GM21515 (cell line): ENCODE measurements around the gene AGAP1.

Experiments used
- ATAC-seq: cut with Tn5 transposase; IDR thresholded peaks from one replicate; pipeline ENCODE4 v1.9.1; 2021; ENCODE audit not compliant: unreplicated experiment

The AGAP1 gene

DNA sequence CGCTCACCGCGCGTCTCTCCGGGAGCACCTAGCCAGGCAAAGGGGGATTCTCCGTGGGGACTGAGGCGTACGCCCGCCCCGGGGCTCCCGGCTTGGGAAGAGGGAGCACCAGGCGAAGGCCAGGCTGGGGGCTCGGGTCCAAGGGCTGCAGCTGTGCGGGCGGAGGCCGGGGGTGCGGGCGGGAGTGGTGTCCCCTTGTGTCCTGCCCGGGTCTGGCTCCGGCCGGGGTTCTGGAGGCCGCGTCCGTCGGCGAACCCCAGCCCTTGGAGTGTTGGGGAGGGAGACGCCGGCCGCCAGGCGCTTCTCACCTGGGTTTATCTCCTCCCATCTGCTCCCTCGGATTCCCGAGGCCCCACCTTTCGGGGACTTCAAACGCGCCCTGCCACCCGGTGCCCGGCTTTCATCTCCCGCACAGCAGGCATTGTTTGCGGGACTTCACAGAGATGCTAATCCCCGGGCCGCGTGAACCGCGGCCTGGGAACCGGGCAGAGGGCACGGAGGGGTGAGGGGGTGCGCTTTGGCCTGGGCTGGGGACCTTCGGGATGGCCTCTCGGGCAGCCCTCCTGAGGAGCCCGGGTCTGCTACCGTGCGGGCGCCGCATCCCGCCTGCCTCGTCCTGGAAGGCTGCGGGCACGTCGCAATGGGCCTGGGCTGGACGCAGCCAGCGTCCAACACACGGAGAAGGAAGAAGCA, 679.3 kb downstream of the AGAP1 start:
- no peak for ATAC-seq

DNA sequence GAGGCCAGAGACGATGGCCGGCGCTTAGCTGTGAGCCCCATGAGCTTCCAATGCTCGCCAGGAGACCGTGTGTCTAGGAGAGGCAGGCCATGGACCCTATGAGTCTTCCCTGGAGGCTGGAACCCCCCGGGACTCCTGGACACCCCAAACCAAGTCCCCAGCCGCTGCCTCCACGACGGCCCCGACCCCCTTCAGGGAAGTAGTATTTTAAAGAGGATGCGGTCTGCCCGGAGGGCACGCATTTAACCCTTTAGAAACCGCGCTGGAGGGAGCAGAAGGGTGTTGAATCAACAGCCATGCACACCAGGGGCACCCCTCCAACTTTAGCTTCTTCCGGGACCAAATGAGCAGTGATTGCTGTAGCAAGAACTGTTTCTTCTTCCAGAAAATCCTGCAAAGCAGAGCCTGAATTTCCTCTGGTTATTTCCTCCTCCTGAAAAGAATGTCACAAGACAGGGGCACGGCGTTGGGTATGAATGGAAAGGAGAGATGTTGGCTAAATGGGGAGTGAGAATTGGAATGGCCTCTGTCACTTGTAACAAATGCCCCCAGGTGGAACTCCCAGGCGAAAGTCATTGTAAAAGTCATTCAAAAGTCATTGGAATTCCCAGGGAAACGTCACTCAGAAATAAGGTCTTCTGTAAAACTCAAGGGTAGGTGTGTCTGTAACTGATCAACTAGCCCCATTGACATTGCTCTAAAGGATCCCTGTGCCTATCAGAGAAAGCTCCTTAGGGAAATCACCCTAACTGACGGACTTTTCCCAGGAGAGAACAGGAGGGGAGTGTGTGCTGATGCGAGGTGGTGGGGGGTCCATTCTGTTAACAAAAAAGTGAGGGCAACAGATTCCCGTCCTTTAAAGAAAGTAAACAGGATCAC, 680.1 kb downstream of the AGAP1 start:
- no peak for ATAC-seq

DNA sequence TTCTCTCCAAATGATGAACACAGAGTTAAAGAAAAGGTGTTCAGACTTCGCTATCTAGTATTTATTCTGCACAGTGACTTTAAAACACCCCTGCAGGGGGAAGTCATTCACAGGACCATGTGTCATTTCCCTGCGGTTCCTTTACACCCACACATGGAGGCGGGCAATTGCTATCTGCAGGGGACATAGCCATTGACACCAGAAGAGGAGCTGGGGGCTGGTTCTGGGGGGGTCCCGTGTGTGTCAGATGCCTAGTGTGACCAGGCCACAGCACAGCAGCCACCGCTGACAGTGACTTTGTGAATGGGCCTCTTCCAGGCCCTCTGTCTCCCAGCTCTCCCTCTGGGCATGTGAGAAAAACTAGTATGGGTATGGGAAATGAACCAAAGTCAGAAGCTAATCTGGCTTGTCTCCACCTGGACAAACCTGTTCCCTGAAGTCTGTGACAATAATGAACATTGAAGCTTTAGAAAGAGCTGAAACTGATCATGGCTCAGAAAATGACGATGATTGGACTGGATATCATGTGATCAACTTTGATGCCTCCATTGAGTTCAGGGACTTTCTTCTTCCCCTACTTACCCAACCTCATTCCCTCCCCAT, 681.8 kb downstream of the AGAP1 start:
- no peak for ATAC-seq

DNA sequence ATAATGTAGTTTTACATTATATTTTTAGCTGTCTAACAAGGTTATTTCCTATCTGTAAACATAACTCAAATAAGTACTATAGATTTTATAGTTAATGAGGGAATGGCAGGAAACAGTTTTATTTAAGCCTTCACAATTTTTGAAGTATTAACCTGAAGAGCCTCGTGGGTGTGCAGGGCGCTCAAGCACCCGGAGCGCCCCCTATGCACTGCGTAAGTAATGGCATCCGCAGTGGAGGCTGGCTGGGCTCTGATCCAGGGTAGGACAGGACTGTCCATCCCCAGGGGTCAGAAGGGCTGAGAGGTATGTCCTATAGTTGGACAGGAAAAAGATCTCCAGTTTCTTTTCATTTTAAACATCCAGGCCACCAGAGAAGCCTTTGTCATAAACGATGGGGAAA, 682.6 kb downstream of the AGAP1 start:
- ATAC-seq = no peak

DNA sequence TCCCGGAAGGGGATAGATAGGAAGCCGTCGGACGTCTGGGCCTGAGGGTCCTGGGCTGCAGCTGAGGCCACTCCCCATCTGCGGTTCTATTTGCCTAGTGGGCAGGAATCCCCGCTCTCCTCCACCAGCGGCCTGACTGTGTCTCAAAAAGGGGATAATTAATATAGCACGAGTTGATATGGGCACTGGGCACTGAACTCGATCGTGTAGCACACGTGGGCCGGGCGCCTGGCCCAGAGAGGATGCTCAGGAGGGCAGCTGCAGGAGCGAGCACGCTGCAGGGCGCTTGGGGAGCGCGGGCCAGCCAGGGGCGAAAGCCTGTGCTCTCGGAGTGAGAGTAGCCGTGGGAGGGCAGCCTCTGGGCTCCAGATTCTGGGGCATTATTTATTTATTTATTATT, 683.1 kb downstream of the AGAP1 start:
- no peak for ATAC-seq

- no peak for ATAC-seq
These were observed 683.7 kb downstream of the AGAP1 start for GRCh38 chr2:236177604-236177966.

DNA sequence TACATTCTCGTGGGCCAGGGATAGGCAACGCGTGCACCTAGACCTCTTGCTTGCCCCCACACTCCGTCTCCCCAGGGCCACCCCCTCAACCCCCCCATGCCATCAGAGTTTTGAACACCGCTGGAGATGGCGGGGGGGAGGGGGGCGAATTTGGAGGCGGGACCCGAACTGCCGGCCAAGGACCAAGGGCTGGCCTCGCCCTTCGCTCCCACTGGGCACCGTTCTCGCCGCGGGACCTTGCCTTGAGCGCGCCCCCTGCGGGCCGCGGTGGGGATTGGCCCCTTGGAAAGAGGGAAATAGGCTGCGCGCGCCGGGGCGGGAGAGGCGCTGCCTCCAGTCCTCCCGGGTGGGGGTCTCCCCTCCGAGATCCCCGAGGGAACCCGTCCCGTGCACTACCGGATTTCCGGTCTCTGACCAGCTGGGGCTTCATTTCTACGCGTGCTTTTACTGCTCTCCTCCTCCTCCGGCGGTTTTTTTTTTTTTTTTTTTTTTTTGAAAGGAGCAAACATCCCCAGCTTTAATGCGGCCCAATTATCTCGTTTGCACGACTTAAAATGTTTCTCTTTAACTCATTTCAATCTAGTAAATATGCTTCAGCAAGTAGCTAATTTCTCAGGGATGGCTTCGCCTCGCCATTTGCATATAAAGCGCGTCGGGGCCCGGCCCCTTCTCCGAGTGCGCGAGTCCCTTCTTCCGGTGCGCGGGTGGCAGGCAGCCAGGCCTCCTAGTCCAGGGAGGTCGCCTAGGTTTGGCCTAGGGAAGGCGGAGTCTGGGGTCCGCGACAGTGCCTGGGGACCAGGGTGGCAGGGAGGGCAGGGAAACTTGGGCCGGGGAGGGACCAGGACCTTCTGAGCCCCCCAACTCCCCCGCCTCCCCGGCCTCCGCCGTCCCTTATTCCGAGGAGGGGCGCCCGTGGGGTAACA, 684.4 kb downstream of the AGAP1 start:
- no peak for ATAC-seq

DNA sequence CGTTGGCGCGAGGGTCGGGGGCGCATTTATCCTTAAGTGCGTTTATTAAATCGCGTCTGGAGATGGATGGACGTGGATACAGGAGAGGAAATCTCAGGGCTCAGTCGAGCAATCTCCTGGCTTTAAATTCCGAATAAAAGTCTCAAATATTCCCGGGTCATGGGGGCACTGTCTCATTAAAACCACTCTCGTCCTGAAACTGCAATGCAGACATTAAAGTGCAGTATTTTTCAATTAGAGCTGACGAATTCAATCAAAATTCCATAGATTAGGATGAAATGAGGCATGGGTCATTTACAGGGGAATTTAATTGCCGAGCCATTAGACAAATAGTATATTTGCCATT, 685.0 kb downstream of the AGAP1 start:
- no peak for ATAC-seq

DNA sequence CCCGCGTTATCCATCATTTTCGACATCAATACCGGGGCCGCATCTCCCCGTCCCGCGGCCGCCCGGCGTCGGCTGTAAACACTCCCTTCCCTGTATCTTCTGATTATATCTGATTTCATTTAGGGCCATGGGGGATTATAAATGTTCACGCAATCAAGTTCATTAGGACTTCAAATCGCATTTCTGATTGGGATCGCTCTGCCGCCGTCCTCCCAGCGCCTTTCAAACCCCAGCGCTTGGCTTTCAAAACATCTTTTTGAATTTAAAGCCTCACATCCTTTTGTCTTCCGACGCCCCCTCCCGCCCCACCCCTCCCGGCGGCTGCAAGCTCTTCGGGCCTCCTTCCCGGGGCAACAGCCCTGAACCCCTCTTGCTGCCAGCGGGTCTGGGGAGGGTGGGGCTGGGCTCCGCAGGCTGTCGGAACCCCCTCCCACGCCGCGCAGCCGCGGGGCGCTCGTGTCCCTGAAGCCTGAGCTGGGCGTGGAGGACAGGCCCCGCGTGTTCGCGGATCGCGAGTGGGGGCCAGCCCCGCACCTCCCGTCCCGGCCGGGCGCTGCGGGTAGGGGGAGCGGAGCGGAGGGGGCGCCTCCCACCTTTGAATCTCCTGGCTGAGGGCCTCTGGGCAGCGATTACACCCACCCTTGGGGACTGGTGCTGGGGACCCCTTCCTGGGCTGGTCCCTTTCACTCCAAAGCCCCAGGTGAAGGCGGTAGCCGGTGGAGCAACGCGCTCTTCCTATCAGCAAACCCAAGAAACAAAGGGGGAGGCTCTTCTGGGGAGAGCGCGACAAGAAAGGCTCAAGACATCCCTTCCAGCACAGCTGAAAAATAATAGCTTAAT, 685.6 kb downstream of the AGAP1 start:
- no peak for ATAC-seq

- ATAC-seq = no peak
These were observed 686.4 kb downstream of the AGAP1 start for GRCh38 chr2:236180076-236180816.

GRCh38 chr2:236180831-236181453, 687.1 kb downstream of the AGAP1 start:
- no peak for ATAC-seq
